DOHH2 (cell line): ENCODE measurements around the gene PLCB4.

ENCODE experiments used
- H3F3A ChIP-seq: fragments of 200-600 bp; sonication (generic), shearing (Covaris generic); 2 replicates; pipeline ENCODE4 v1.6.0; 2016; ENCODE audit warnings: antibody characterized with exemption, mild to moderate bottlenecking; ENCODE audit not compliant: control insufficient read depth, insufficient read depth
- H3K27ac ChIP-seq: fragments of 200-600 bp; sonication (generic); 2 replicates; pipeline ENCODE4 v1.5.1; 2014; ENCODE audit warnings: low read depth, mild to moderate bottlenecking, low read length, moderate library complexity
- H3K27me3 ChIP-seq: fragments of 200-600 bp; sonication (generic); 2 replicates; pipeline ENCODE4 v1.6.1; 2014; ENCODE audit warnings: mild to moderate bottlenecking, low read length, mixed read lengths; ENCODE audit not compliant: control insufficient read depth
- H3K36me3 ChIP-seq: fragments of 200-600 bp; sonication (generic); 2 replicates; pipeline ENCODE4 v1.6.1; 2014; ENCODE audit warnings: mild to moderate bottlenecking, low read length, moderate library complexity, mixed read lengths; ENCODE audit not compliant: control insufficient read depth
- H3K4me1 ChIP-seq: fragments of 200-600 bp; sonication (generic); 2 replicates; pipeline ENCODE4 v1.6.1; 2014; ENCODE audit warnings: mild to moderate bottlenecking, low read length, mixed read lengths; ENCODE audit not compliant: control insufficient read depth
- H3K4me2 ChIP-seq: fragments of 200-600 bp; sonication (generic); 2 replicates; pipeline ENCODE4 v1.6.0; 2014; ENCODE audit warnings: mild to moderate bottlenecking, low read length, moderate library complexity
- H3K4me3 ChIP-seq: fragments of 200-600 bp; sonication (generic); 2 replicates; pipeline ENCODE4 v1.5.1; 2014; ENCODE audit warnings: mild to moderate bottlenecking, low read length, mixed read lengths
- H3K79me2 ChIP-seq: fragments of 200-600 bp; sonication (generic); 2 replicates; pipeline ENCODE4 v1.6.1; 2014; ENCODE audit warnings: mild to moderate bottlenecking, low read length, mixed read lengths; ENCODE audit not compliant: control insufficient read depth
- H3K9me2 ChIP-seq: fragments of 200-600 bp; sonication (generic); replicated peaks from 2 replicates; pipeline ENCODE4 v1.6.1; 2014; ENCODE audit warnings: mild to moderate bottlenecking, low read length, mixed read lengths; ENCODE audit not compliant: control insufficient read depth
- H3K9me3 ChIP-seq: fragments of 200-600 bp; sonication (generic); 2 replicates; pipeline ENCODE4 v1.6.1; 2014; ENCODE audit warnings: antibody characterized with exemption, low read length, mixed read lengths; ENCODE audit not compliant: control insufficient read depth, insufficient read depth
- H4K20me1 ChIP-seq: fragments of 200-600 bp; sonication (generic); 2 replicates; pipeline ENCODE4 v1.6.0; 2014; ENCODE audit warnings: low read depth, mild to moderate bottlenecking, antibody characterized with exemption, low read length, moderate library complexity; ENCODE audit not compliant: control insufficient read depth, insufficient read depth
- EZH2phosphoT487 ChIP-seq: fragments of 200-600 bp; sonication (generic); IDR thresholded peaks from 2 replicates; pipeline ENCODE4 v1.6.1; 2017; ENCODE audit warnings: borderline replicate concordance, mild to moderate bottlenecking, antibody characterized with exemption, low read length, moderate library complexity, mixed read lengths
- TF ChIP-seq, protein P1 (sequence below): fragments of 200-600 bp; sonication (generic); IDR thresholded peaks from one replicate; pipeline ENCODE4 v1.5.1; 2014; ENCODE audit warnings: antibody characterized with exemption, mild to moderate bottlenecking, low read depth, low read length; ENCODE audit not compliant: poor library complexity, severe bottlenecking

The PLCB4 gene

DNA sequence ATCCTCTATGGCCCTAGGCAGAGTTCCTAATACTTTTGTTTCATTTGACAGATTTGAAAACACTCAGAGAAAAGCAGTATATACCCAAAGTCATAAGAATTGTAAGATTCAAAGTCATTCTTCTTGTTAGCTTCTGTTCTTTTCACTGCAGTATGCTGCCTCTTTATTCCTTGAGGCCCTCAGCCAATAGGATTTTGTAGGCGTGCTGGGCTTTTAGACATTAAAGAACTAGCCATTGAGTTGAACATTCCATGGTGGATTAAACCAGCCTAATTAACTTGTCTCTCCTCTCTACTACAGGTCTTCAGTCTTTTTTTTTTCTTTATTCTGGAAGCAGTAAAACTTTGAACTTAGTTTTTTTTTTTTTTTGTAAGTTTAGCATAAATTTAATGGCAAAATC is 186.3 kb downstream of the PLCB4 start:
- Histone ChIP-seq H3K4me3 (no peak overlapping the region), H4K20me1 (no peaks in the 10 kb centered on the region), H3K27me3 (no peaks in the 10 kb centered on the region), H3K9me2 (no peaks in the 10 kb centered on the region), H3K4me1 (no peaks in the 10 kb centered on the region), H3F3A (no peaks in the 10 kb centered on the region), H3K9me3 (no peaks in the 10 kb centered on the region), H3K27ac (no peak overlapping the region), H3K79me2 (no peaks in the 10 kb centered on the region), H3K4me2 (no peak overlapping the region), H3K36me3 (no peaks in the 10 kb centered on the region)
- TF ChIP-seq, protein P1, sequence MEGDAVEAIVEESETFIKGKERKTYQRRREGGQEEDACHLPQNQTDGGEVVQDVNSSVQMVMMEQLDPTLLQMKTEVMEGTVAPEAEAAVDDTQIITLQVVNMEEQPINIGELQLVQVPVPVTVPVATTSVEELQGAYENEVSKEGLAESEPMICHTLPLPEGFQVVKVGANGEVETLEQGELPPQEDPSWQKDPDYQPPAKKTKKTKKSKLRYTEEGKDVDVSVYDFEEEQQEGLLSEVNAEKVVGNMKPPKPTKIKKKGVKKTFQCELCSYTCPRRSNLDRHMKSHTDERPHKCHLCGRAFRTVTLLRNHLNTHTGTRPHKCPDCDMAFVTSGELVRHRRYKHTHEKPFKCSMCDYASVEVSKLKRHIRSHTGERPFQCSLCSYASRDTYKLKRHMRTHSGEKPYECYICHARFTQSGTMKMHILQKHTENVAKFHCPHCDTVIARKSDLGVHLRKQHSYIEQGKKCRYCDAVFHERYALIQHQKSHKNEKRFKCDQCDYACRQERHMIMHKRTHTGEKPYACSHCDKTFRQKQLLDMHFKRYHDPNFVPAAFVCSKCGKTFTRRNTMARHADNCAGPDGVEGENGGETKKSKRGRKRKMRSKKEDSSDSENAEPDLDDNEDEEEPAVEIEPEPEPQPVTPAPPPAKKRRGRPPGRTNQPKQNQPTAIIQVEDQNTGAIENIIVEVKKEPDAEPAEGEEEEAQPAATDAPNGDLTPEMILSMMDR: no peak
- TF ChIP-seq EZH2phosphoT487: no peak

DNA sequence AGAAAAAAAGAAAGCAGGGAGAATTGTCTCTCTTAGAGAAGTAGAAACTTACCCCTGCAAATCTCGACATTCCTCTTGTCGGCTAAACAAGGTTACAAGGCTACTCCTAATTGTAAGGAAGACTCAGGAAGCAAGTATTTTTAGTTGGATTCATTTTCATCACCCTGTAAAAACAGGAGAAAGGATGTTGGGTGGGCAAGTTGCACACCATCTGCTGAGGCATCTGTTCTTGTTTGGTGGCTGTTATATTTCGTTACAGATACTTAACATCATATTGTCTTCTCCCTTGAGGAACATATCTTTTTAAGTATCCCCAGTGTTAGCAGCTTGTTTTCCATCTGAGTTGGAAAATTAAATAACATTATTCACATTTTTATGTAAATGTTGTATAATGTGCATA is 187.5 kb downstream of the PLCB4 start:
- Histone ChIP-seq H3F3A (no peaks in the 10 kb centered on the region), H3K27ac (no peak overlapping the region), H3K36me3 (no peaks in the 10 kb centered on the region), H3K4me3 (no peak overlapping the region), H4K20me1 (no peaks in the 10 kb centered on the region), H3K4me1 (no peaks in the 10 kb centered on the region), H3K9me3 (no peaks in the 10 kb centered on the region), H3K4me2 (no peak overlapping the region), H3K9me2 (no peaks in the 10 kb centered on the region), H3K79me2 (no peaks in the 10 kb centered on the region), H3K27me3 (no peaks in the 10 kb centered on the region)
- no peak for TF ChIP-seq EZH2phosphoT487
- TF ChIP-seq, protein P1: no peak

DNA sequence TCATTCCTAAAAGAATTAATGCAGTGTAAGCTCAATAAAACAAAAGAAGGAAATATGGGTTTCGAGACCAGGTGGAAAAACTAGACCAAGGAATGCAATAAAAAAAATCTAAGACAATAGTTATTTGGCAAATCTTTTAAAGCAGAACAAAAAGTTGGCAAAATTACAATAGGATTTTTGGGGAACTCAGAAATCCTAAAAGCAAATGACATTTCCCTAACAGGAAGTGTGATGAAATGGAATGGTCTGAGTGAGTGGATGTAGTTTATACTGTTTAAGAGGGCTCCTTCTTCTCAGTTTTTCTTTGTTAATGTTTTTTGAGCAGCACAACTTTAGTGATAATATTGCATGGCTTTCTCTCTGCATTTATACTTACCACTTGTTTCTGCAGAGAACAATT is 190.0 kb downstream of the PLCB4 start:
- Histone ChIP-seq H3K9me2 (no peaks in the 10 kb centered on the region), H3K9me3 (no peaks in the 10 kb centered on the region), H3F3A (no peaks in the 10 kb centered on the region), H3K79me2 (no peaks in the 10 kb centered on the region), H3K4me1 (no peaks in the 10 kb centered on the region), H3K27me3 (no peaks in the 10 kb centered on the region), H3K4me2 (no peak overlapping the region), H4K20me1 (no peaks in the 10 kb centered on the region), H3K36me3 (no peaks in the 10 kb centered on the region), H3K27ac (no peak overlapping the region), H3K4me3 (no peak overlapping the region)
- TF ChIP-seq, protein P1: no peak

DNA sequence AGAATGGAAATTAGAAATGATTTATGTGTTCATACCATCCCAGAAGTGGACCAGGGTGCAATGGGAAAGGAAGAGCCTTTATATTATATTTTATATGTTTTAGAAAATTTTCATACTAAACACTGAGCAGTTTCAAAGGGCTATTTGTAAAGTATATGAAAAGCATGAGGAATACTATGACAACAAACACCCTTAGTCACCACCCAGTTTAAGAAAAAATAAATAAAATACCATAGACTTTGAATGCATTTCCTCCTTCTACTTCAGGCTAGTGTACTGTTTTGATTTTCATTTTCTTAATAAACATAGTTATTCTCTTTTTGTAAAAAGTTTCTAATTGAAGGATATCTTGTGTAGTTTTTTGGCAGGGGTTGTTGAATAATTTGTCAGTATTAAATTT is 191.1 kb downstream of the PLCB4 start:
- no peak overlapping the region for H3K4me2 ChIP-seq
- no peaks in the 10 kb centered on the region for H3K27me3 ChIP-seq
- H3K4me3 ChIP-seq: no peak overlapping the region
- H3K4me1 ChIP-seq: no peaks in the 10 kb centered on the region
- no peaks in the 10 kb centered on the region for H3K9me2 ChIP-seq
- H3K36me3 ChIP-seq: no peaks in the 10 kb centered on the region
- no peak overlapping the region for H3K27ac ChIP-seq
- no peaks in the 10 kb centered on the region for H3F3A ChIP-seq
- no peaks in the 10 kb centered on the region for H4K20me1 ChIP-seq
- H3K79me2 ChIP-seq: no peaks in the 10 kb centered on the region
- H3K9me3 ChIP-seq: no peaks in the 10 kb centered on the region
- no peak for TF ChIP-seq EZH2phosphoT487
- TF ChIP-seq, protein P1: no peak
